Measurements from ENCODE around the gene SNRNP40.

The SNRNP40 gene

GRCh38 chr1:31259746-31260145 lies 36.8 kb downstream of the SNRNP40 start:
- DNase-seq (ENCODE audit: insufficient read length, low spot score) (no peak), FAIRE-seq (no peak)
- TF ChIP-seq POU2F2 (IDR thresholded peaks at IDR 0.05; ENCODE audit: low read depth, low read length) (no peak), TAF1 (IDR thresholded peaks at IDR 0.05; ENCODE audit: low read depth, low read length) (no peak), PAX5 (IDR thresholded peaks at IDR 0.05; ENCODE audit: insufficient read depth, low read length, severe bottlenecking) (no peak), POLR2AphosphoS5 (IDR thresholded peaks at IDR 0.05; ENCODE audit: low read depth, low read length) (no peak), SPI1 (IDR thresholded peaks at IDR 0.05; ENCODE audit: low read depth, low read length) (no peak), POLR2A (IDR thresholded peaks at IDR 0.05; ENCODE audit: low read depth, low read length) (no peak)

- FAIRE-seq: no peak
- TF ChIP-seq POU2F2 (IDR thresholded peaks at IDR 0.05; ENCODE audit: low read depth, low read length) (no peak), POLR2A (IDR thresholded peaks at IDR 0.05; ENCODE audit: low read depth, low read length) (no peak), SPI1 (IDR thresholded peaks at IDR 0.05; ENCODE audit: low read depth, low read length) (no peak), PAX5 (IDR thresholded peaks at IDR 0.05; ENCODE audit: insufficient read depth, low read length, severe bottlenecking) (no peak), TAF1 (IDR thresholded peaks at IDR 0.05; ENCODE audit: low read depth, low read length) (no peak)
- DNase-seq (ENCODE audit: insufficient read length, low spot score): no peak
Measured at GRCh38 chr1:31258581-31258980, 38.0 kb downstream of the SNRNP40 start.

DNA sequence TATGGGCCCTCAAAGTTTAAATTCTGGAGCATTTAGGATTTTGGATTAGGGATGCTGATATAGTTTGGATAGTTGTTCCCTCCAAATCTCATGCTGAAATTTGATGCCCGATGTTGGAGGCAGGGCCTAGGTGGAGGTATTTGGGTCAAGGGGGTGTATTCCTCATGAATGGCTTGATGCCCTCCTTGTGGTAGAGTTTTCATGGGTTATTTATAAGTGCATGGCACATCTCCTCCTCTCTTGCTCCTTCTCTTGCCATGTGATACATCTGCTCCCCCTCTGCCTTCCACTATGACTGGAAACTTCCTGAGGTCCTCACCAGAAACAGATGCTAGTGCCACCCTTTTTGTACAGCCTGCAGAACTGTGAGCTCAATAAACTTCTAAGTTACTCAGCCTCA lies 39.4 kb downstream of the SNRNP40 start:
- FAIRE-seq: no peak
- no peak for DNase-seq (ENCODE audit: insufficient read length, low spot score)
- TF ChIP-seq POLR2AphosphoS5 (IDR thresholded peaks at IDR 0.05; ENCODE audit: low read depth, low read length) (no peak), POU2F2 (IDR thresholded peaks at IDR 0.05; ENCODE audit: low read depth, low read length) (no peak), TAF1 (IDR thresholded peaks at IDR 0.05; ENCODE audit: low read depth, low read length) (no peak), POLR2A (IDR thresholded peaks at IDR 0.05; ENCODE audit: low read depth, low read length) (no peak), PAX5 (IDR thresholded peaks at IDR 0.05; ENCODE audit: insufficient read depth, low read length, severe bottlenecking) (no peak), SPI1 (IDR thresholded peaks at IDR 0.05; ENCODE audit: low read depth, low read length) (no peak)

- DNase-seq (ENCODE audit: insufficient read length, low spot score) (no peak), FAIRE-seq (no peak)
- no peak for TF ChIP-seq SPI1 (IDR thresholded peaks at IDR 0.05; ENCODE audit: low read depth, low read length)
- TF ChIP-seq POLR2A (IDR thresholded peaks at IDR 0.05; ENCODE audit: low read depth, low read length): no peak
- no peak for TF ChIP-seq POU2F2 (IDR thresholded peaks at IDR 0.05; ENCODE audit: low read depth, low read length)
- no peak for TF ChIP-seq PAX5 (IDR thresholded peaks at IDR 0.05; ENCODE audit: insufficient read depth, low read length, severe bottlenecking)
- no peak for TF ChIP-seq POLR2AphosphoS5 (IDR thresholded peaks at IDR 0.05; ENCODE audit: low read depth, low read length)
Measured at GRCh38 chr1:31249854-31250253, 46.7 kb downstream of the SNRNP40 start.

DNA sequence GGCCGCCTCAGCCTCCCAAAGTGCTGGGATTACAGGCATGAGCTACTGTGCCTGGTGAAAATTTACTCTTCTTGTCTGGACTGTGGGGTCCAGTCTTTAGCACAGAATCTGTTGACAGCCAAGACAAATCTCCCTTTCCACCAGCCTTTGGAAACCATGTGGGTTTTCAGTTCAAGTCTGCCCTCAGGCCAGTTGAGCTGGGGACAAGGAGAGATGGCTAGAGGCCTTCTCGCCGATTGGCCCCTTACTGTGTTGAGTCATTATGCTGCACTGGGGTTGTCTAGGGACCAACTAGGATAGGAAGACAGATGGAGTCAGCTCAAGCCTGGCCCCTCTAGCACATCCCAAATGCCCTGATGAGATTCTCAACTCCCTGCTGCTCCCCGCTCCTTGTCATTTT lies 48.3 kb downstream of the SNRNP40 start:
- DNase-seq (ENCODE audit: insufficient read length, low spot score) (no peak), FAIRE-seq (no peak)
- no peak for TF ChIP-seq SPI1 (IDR thresholded peaks at IDR 0.05; ENCODE audit: low read depth, low read length)
- TF ChIP-seq POU2F2 (IDR thresholded peaks at IDR 0.05; ENCODE audit: low read depth, low read length): no peak
- TF ChIP-seq POLR2AphosphoS5 (IDR thresholded peaks at IDR 0.05; ENCODE audit: low read depth, low read length): no peak
- no peak for TF ChIP-seq PAX5 (IDR thresholded peaks at IDR 0.05; ENCODE audit: insufficient read depth, low read length, severe bottlenecking)

DNA sequence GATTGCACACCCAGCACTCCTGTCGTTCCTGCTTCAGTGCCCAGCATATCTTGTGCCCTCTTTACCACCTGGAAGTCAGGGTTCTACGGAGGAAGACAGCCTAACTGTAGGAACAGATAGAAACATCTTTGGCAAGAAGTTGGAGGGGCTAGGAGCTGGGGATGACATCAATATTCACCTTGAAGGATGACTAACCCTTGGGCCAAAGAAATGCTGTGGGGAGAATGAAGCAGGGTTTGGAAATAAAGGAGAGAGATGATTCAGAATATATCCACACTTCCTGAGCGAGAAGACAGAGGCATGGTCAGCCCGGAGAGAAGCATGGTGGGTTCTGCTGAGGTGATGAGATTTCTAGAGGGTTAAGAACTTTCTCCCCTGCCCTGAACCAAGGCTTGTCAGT lies 52.3 kb downstream of the SNRNP40 start:
- FAIRE-seq (no peak), DNase-seq (ENCODE audit: insufficient read length, low spot score) (no peak)
- TF ChIP-seq POLR2A (IDR thresholded peaks at IDR 0.05; ENCODE audit: low read depth, low read length): no peak
- TF ChIP-seq PAX5 (IDR thresholded peaks at IDR 0.05; ENCODE audit: insufficient read depth, low read length, severe bottlenecking): no peak
- no peak for TF ChIP-seq POU2F2 (IDR thresholded peaks at IDR 0.05; ENCODE audit: low read depth, low read length)
- TF ChIP-seq TAF1 (IDR thresholded peaks at IDR 0.05; ENCODE audit: low read depth, low read length): no peak
- TF ChIP-seq SPI1 (IDR thresholded peaks at IDR 0.05; ENCODE audit: low read depth, low read length): no peak
- no peak for TF ChIP-seq POLR2AphosphoS5 (IDR thresholded peaks at IDR 0.05; ENCODE audit: low read depth, low read length)

- no peak for TF ChIP-seq POLR2AphosphoS5 (IDR thresholded peaks at IDR 0.05; ENCODE audit: low read depth, low read length)
- no peak for TF ChIP-seq POU2F2 (IDR thresholded peaks at IDR 0.05; ENCODE audit: low read depth, low read length)
- TF ChIP-seq PAX5 (IDR thresholded peaks at IDR 0.05; ENCODE audit: insufficient read depth, low read length, severe bottlenecking): no peak
- TF ChIP-seq POLR2A (IDR thresholded peaks at IDR 0.05; ENCODE audit: low read depth, low read length): no peak
- no peak for TF ChIP-seq TAF1 (IDR thresholded peaks at IDR 0.05; ENCODE audit: low read depth, low read length)
- TF ChIP-seq SPI1 (IDR thresholded peaks at IDR 0.05; ENCODE audit: low read depth, low read length): no peak
- DNase-seq (ENCODE audit: insufficient read length, low spot score) (no peak), FAIRE-seq (no peak)
Measured at GRCh38 chr1:31243501-31244286, 52.9 kb downstream of the SNRNP40 start.

DNA sequence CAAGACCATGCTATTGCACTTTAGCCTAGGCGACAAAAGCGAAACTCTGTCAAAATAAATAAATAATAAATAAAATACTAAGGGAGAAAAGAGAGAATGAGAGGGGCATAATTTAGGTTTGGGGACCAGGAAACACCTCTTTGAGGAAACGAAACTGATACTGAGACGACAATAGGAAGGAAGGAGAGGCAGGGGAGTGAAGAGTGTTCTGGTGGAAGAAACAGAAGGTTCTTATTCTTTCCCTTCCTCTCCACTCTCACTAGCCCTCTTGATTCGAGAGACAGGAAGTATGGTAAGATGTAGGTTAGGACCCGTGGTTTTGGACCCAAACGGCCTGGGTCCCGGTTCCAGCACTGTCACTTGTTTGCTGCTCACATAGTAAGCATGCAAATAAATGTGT lies 55.3 kb downstream of the SNRNP40 start:
- FAIRE-seq (no peak), DNase-seq (ENCODE audit: insufficient read length, low spot score) (no peak)
- no peak for TF ChIP-seq TAF1 (IDR thresholded peaks at IDR 0.05; ENCODE audit: low read depth, low read length)
- TF ChIP-seq POU2F2 (IDR thresholded peaks at IDR 0.05; ENCODE audit: low read depth, low read length): no peak
- TF ChIP-seq SPI1 (IDR thresholded peaks at IDR 0.05; ENCODE audit: low read depth, low read length): no peak
- no peak for TF ChIP-seq POLR2AphosphoS5 (IDR thresholded peaks at IDR 0.05; ENCODE audit: low read depth, low read length)

- FAIRE-seq (no peak), DNase-seq (ENCODE audit: insufficient read length, low spot score) (no peak)
- TF ChIP-seq POLR2A (IDR thresholded peaks at IDR 0.05; ENCODE audit: low read depth, low read length) (no peak), SPI1 (IDR thresholded peaks at IDR 0.05; ENCODE audit: low read depth, low read length) (no peak), POU2F2 (IDR thresholded peaks at IDR 0.05; ENCODE audit: low read depth, low read length) (no peak), POLR2AphosphoS5 (IDR thresholded peaks at IDR 0.05; ENCODE audit: low read depth, low read length) (no peak), TAF1 (IDR thresholded peaks at IDR 0.05; ENCODE audit: low read depth, low read length) (no peak), PAX5 (IDR thresholded peaks at IDR 0.05; ENCODE audit: insufficient read depth, low read length, severe bottlenecking) (no peak)
Measured at GRCh38 chr1:31239653-31240241, 56.8 kb downstream of the SNRNP40 start, which contains the start of gene NKAIN1. Gene NKAIN1 (minus strand): TSS chr1:31239887. CDS start chr1:31239547, 340 bp downstream.
